GM21825 (cell line): Measurements from ENCODE around the gene PRKCA.

Experiments used
- ATAC-seq: cut with Tn5 transposase; IDR thresholded peaks from one replicate; pipeline ENCODE4 v1.9.1; 2021; ENCODE audit warnings: mild to moderate bottlenecking, moderate library complexity; ENCODE audit not compliant: unreplicated experiment

Gene PRKCA

DNA sequence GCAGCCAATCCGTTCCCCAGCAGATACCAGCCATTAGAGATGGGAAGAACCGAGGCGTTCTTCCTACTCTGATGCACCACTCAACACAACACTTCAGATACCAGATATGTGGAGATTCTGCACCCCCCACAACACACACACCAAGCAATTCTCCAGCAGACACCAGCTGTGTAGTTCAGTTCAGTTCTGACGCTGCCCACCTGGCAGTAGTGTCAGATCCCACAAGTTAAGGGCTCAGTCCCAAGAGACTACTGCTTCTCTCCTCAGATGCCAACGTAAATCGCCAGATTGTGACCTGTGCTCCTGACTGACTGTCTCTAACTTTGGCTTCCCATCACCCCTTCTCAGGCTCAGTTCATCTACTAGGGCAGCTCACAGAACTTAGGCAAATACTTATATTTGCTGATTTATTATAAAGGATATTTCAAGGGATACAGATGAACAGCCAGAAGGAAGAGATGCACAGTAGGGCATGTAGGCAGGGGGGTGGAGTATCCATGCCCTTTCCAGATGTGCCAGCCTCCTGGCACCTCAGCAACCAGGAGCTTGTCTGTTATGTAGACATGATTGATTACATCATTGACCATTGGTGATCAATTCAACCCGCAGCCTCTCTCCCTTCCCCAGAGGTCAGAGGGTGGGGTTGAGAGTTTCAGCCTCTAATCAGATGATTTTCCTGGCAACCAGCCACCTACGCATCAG, 110.6 kb downstream of the PRKCA start:
- ATAC-seq = no peak

DNA sequence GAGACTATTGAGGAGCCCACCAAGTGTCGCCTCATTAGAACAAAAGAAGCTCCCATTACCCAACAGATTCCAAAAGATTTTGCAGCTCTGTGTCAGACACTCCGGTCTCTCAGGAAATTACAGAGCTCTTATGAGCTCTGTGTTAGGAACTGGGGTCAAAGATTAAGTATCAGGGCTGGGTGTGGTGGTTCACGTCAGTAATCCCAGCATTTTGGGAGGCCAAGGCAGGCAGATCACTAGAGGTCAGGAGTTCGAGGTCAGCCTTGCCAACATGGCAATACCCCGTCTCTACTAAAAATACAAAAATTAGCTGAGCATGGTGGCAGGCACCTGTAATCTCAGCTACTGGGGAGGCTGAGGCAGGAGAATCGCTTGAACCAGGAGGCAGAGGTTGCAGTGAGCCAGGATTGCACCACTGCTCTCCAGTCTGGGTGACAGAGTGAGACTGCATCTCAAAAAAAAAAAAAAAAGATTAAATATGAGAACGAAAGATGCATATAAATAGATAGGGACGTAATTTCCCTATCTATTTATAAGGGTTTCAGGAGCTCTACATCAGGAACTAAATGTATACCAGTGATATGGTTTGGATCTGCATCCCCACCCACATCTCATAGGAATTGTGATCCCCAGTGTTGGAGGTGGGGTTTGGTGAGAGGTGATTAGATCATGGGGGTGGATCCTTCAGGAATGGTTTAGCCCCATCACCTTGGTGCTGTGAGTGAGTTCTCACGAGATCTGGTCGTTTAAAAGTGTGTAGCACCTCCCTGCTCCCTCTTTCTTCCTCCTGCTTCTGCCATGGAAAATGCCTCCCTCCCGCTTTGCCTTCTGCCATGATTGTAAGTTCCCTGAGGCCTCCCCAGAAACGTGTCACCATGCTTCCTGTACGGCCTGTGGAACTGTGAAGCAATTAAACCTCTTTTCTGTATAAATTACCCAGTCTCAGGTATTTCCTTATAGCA, 111.4 kb downstream of the PRKCA start:
- ATAC-seq = no peak

DNA sequence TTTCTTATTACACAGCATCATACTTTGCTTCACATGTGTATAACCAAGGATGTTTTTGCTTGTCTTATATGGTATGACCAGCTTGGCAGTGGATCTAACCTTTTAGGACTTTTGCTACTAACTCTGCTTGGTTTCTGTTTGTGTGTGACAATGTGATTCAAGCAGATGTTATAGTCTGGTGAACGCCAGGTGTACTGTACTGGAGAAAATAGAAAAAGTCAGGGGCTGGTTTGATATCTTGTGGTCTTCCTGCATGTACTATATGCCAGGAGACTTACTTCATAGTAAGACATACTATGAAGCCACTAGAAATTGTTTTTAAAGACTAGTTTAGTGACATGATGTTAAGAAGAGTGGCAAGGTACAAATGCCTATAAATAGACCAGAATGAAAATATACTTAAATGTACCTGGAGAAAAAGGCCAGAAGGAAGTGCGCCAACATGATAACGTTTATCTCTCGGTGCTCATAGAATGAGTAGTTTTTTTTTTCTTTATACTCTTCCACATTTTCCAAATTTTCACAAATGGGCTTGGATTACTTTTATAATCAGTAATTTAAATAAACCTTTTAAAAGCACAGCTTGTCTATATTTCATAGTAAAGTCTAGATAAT, 112.3 kb downstream of the PRKCA start:
- ATAC-seq = no peak

DNA sequence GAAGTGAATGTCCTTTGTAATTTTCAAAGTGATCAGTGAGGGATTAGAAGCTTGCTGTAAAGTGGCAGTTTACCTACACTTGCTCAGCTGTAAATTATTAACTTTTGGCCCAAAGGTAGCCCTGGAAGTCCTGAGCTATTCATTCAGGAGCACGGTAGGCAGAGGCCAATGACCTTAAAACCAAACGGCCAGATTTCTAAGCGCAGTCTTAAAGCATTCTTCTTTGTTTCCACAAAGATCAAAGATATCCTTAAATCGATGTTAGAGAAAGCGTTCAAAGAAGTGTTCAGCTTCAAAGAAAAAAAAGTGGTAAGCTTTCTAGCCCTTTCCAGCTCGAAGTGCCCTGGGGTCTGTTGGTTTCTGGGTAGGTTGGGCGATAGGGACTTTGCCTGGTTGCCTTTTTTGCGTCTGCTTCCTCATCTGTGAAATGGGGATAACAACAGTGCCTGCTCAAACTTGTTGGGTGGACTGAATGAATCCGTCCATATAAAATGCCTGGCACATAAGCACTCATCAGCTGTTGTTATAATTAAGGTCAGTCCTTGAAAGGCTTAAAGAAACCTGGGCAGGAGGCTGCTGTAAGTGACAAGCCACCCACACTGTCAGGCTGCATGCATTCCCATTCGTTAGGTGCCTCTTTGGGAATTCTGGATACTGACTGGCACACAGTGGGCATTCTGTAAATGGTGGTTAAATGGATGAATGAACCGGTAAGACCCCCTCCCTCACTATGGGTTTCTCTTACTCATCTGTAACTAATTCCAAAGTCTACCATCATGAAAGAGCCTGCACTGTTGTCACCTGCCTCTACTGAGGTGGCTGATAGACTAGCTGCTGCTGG, 113.2 kb downstream of the PRKCA start:
- ATAC-seq = no peak

DNA sequence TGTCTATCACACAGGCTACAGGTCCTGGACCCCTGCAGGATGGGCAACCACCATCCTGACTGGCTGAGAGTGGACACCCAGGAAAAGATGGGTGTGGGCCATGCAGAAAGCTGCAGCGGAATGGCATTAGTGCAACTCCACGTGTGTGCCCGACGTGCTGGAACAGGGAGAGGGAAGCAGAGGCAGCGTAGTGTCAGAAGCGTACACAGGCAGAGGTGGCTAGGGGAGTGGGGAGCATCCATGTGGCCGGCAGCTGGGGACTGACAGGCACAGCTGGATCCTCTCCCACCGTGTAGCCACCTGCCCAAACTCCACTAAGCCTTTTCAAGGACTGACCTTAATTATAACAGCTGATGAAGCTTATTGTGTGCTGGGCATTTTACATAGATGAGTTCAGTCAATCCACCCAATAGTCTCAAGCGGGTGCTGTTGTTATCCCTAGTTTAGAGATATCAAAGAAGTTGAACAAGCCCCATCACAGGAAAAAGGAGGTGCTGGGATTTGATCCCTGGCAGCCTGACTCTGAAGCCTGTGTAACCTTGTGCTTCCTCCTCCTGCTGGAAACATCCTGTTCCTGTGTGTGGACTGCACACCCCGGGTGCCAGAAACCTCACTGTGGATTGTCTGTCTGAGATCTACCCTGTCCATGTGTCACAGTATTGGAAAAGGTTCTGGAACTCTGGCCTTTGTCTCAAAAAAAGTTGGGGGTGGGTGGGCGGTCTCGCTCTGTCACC, 114.0 kb downstream of the PRKCA start:
- no peak for ATAC-seq

DNA sequence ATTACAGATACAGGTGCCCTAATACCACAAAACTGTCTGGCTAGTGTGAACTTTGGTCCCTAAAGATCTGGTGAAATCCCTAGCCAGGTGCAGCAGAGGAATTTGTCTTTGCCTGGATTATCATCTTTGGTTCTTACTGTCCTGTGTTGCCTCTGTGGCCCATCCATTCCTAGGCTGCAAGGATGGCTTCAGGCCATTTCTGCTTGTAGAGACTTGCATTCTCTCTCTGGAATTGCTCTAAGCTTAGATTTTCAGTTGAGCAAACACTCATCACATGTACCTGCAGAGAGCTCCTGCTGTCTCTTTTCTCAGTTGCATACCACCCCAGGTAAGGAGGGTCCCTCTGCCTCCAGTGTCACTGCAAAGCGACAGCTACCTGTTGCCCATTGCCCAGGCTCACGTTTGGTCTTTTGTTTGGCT, 114.9 kb downstream of the PRKCA start:
- no peak for ATAC-seq

DNA sequence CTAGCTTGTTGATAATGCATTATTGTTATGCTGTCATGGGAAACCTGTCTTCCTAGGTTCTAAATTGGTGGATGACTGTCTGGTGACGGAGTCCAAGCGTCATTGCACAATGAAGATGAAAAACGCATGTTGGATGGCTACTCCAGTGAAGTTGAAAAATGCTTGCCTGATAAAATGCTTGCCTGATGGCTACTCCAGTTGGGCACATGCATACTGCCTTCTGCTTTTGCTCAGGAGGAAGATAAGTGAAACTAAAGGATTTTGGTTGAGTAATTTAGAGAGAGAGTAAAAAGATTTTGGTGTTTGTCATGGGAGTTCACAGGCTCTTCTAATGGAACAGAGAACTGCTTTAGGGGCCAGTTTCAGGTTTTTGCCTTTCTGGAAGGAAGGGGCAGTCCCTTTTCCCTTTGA, 118.6 kb downstream of the PRKCA start:
- no peak for ATAC-seq

DNA sequence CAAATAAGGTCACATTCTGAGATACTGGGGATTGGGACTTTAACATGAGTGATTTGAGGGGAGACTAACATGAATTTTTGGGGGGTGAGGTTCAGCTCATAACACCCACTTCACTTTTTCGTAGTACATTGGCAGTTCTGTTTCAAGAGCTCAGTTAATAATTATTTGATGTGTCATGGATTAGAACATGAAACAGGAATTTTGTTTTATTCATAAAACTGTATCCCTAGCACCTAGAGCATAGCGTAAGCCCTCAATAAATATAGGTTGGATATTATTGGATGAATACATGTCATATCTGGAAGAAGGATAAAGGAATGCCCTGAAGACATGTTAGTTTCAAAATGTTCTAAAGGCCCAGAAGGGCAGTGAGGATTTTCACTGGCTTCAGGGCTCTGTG, 119.8 kb downstream of the PRKCA start:
- no peak for ATAC-seq

DNA sequence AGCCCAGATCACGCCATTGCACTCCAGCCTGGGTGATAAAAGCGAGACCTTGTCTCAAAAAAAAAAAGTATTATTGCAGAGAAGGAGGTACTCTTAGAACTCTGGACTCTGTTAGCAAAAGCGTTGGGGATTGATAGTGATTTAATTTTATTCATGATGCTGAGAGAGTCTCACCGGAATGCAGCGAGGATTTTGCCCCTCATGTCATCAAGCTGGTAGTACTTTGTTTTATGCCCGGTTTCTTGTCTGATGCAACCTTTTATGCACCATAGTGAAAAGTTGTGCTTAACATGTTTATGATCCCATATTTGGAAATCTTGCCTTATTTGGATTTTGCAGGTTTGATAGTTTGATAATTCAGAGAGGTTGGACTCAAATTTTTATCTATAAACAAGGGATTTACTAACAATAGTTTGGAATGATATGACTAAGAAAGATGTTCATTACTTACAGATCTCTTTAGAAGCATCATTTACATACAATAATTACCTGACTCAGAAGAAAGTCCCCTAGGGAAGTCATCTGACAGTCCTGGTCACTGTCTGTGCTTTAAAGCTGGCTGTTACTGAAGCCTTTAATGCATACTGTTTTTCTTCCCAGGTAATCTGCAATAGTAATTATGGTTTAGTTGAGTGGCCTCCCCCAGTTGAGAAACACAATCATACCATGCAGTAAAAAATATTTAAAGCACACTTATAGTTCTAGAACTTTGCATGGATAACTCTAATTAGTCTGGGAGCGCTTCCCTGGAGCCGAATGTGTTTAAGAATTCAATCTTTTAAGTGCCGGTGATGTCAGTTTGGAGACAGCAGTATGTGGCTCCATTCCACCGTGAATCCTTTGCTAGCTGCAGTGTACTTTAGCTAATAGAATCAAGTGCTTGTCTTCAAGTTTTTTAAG, 120.9 kb downstream of the PRKCA start:
- no peak for ATAC-seq

DNA sequence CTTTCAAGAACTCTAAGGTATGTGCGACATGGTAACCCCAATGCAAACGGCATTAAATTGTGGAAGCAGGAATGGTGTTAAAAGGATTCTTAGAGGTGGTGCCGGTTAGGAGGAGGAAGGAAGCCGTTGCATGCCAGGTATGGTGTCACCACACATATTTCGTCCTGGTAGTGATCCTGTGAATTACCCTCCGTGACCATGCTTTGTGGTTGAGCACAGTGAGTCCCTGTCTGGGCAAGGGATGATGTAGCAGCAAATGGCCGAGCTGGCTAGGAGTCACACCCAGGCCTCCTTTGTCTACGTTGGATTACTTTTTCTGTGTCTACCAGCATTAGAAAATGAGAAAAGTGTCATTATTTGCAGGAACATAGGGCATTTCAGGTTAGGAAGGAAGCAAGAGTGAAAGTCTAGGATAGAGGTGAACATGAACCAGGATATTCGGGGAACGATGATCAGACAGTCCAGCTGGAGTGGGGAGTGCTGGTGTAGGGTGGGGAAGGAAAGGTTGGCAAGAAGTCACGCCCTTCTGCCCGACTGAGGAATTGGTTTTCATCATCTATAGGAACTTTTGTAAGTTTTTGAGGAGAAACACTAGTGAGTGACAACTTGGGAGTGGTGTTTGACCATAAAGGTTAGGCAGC, 123.5 kb downstream of the PRKCA start:
- ATAC-seq = no peak

DNA sequence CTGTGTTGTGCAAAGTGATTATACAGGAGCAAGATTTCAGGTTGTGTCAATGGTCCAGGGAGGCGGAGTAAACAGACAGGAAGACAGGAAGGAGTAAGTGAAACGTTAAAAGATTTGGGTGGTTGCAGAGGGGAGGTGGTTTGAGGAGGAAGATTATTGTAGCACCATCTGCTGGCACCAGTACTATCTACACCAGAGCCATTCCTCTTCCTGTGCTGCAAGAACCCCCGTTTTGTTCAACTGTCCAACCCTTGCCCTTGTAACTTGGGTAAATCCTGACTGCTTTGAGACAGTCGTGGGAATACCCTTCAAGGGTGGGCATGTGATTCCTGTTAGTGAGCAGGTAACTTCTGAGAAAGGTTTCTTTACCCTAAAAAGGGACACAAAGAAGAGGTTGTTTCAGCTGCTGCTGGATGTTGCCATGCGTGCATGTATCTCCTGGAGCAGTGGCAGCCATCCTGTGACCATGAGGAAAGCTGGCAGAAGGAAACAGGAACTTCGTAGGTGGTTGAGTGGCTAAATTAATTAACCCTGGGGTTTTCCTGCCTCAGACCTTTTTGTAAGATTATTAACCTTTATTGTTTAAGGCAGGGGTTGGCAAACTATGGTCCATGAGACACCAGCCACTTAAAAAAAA, 124.1 kb downstream of the PRKCA start:
- ATAC-seq = no peak

DNA sequence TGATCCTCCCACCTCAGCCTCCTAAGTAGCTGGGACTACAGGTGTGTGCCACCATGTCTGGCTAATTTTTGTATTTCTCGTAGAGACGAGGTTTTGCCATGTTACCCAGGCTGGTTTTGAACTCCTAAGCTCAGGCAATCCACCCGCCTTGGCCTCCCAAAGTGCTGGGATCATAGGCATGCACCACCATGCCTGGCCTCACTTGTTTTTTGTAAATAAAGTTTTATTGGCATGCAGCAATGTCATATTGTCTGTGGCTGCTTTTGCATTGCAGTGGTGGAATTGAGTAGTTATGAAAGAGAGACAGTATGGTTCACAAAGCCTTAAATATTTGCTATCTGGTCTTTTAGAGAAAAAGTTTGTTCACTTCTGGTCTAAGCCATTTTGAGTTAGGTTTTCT, 124.7 kb downstream of the PRKCA start:
- ATAC-seq = no peak

DNA sequence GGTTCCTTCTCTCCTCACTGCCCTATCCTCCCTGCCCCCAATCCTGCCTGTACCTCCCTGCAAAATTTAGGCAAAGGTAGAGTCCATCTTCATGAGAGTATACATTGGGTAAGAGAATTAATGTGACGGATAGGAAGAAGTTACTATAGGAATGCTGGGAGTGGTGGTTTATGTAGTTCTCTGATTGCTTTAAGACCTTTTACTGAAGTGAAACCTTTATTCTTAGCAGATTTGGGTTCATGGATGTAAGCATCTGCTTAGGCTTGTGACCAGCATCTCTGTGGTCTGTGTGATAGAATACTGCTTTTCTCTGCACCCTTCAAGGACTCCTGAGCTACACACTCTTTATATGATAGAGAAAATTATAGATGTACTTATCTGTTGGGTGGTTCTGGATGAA, 127.3 kb downstream of the PRKCA start:
- no peak for ATAC-seq

DNA sequence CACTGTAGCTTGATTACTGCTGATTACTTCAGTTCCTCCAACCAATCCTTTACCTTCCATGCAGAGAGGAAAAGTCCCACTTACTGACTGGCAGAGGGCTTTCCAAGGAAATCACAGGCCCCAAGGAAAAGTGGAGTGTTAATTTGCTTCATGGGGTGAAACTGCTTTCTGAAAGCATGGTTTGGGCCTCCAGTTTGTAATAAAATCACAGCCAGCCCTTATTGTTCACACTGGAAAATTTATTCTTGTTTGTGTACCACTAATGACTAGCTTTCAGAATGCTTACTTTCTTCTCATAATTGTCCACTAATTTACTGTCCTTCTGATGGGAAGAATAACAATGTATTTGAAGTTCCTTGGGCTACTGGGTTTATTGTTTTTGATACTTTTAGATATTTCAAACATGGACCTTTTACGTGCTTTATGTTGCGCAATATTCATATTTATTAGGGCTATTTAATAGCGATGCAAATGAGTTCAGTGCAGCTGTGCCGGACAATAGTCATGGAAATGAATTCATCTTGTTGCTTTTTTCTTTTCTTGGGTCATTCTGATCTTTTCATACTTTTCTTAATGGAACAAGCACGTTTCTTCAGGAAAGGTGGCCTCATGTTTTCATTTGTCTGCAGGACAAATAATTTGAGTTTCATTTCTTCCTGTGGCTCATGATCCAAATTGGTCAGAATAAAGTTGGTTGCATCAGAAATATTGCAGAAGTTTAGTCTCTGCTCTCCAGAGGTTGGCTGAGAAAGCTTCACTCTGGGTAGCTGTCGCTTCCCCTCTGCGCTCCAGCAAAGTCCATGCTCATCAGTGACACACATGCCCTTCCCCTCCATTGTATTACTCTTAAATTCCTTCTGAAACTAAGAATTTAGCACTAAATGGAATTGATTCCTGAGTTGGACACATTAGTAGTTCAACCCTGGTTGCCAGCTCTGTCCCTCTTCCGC, 128.7 kb downstream of the PRKCA start:
- ATAC-seq = no peak

DNA sequence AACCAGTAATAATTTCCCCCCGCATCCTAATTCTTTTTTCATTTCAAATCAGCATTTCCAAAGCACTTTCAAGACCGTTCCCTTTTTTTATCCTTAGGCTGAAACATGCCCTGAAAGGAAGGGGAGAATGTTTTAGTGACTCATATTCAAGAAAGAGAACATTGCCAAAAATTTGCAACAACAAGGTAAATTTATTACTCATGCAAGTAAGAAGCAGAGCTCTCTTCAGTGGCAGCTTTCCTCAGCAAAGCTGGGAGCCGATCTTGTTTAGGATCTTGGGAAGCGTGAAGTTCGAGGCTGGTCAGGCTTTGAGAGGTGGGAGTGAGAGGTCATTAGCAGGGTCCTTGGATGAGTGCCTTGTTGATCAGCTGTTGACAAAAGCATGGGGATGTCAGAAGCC, 129.5 kb downstream of the PRKCA start:
- no peak for ATAC-seq

DNA sequence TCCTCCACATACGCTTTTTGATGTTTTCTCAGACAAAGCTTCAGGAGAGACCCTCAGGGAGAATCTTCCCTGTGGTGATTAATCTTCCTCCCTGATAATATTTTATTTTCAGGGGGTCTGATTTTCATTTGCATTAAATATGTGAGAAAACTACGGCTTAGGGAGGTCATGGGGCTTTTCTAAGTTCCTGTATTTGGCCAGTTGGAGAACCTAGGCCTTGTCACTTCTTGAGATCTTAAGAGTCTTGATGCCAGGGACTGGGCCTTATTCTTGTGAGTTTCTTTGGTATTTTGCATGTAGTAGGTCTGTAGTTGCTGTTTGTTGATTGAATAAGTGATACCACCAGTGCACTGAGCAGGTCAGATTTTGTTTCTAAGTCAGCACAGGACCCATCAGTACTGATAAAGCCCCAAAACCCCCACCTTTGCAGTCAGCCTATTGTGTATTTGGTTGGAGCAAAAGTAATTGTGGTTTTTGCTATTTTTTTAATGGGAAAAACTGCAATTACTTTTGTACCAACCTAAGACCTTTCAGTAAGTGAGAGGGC, 130.1 kb downstream of the PRKCA start:
- ATAC-seq = no peak
